ENCODE data around the gene VASH1.
A peak's percentile ranks its signal among the peaks of the same experiment; 100 is the strongest.

Gene VASH1

GRCh38 chr14:76772300-76773187 is 11.3 kb downstream of the VASH1 start:
- DNase-seq, result no peak

- DNase-seq, result no peak
These were observed 12.1 kb downstream of the VASH1 start for GRCh38 chr14:76773188-76773885.

GRCh38 chr14:76773956-76774820 is 12.9 kb downstream of the VASH1 start:
- DNase-seq, result no peak

- no peak for DNase-seq
These were observed 13.8 kb downstream of the VASH1 start for GRCh38 chr14:76774821-76775694.

GRCh38 chr14:76775695-76776427 is 14.6 kb downstream of the VASH1 start:
- no peak for DNase-seq

GRCh38 chr14:76776428-76777251 is 15.4 kb downstream of the VASH1 start:
- DNase-seq, result no peak

- no peak for DNase-seq
These were observed 16.5 kb downstream of the VASH1 start for GRCh38 chr14:76777721-76778120.

GRCh38 chr14:76778546-76779215 is 17.4 kb downstream of the VASH1 start:
- DNase-seq, result no peak

GRCh38 chr14:76779221-76780057 is 18.2 kb downstream of the VASH1 start:
- DNase-seq, result no peak

GRCh38 chr14:76780058-76780345 is 18.7 kb downstream of the VASH1 start:
- DNase-seq, result no peak

- no peak for DNase-seq
These were observed 19.1 kb downstream of the VASH1 start for GRCh38 chr14:76780360-76780759.

GRCh38 chr14:76780875-76781647 is 19.8 kb downstream of the VASH1 start:
- no peak for DNase-seq

GRCh38 chr14:76781648-76782051 is 20.4 kb downstream of the VASH1 start:
- DNase-seq, result no peak

GRCh38 chr14:76782115-76782884 is 21.0 kb downstream of the VASH1 start:
- no peak for DNase-seq

- no peak for DNase-seq
These were observed 21.8 kb downstream of the VASH1 start for GRCh38 chr14:76782885-76783566.

- no peak for DNase-seq
These were observed 23.1 kb downstream of the VASH1 start for GRCh38 chr14:76784266-76784874.

- DNase-seq, result peak; percentile 72
These were observed 23.6 kb downstream of the VASH1 start for GRCh38 chr14:76784881-76785280.
